ENCODE results near the gene PDZD4.

The PDZD4 gene

GRCh38 chrX:153784325-153784967, 45.9 kb downstream of the PDZD4 start:
- TF ChIP-seq, protein P1, sequence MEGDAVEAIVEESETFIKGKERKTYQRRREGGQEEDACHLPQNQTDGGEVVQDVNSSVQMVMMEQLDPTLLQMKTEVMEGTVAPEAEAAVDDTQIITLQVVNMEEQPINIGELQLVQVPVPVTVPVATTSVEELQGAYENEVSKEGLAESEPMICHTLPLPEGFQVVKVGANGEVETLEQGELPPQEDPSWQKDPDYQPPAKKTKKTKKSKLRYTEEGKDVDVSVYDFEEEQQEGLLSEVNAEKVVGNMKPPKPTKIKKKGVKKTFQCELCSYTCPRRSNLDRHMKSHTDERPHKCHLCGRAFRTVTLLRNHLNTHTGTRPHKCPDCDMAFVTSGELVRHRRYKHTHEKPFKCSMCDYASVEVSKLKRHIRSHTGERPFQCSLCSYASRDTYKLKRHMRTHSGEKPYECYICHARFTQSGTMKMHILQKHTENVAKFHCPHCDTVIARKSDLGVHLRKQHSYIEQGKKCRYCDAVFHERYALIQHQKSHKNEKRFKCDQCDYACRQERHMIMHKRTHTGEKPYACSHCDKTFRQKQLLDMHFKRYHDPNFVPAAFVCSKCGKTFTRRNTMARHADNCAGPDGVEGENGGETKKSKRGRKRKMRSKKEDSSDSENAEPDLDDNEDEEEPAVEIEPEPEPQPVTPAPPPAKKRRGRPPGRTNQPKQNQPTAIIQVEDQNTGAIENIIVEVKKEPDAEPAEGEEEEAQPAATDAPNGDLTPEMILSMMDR (IDR thresholded peaks at IDR 0.05), result no peak

DNA sequence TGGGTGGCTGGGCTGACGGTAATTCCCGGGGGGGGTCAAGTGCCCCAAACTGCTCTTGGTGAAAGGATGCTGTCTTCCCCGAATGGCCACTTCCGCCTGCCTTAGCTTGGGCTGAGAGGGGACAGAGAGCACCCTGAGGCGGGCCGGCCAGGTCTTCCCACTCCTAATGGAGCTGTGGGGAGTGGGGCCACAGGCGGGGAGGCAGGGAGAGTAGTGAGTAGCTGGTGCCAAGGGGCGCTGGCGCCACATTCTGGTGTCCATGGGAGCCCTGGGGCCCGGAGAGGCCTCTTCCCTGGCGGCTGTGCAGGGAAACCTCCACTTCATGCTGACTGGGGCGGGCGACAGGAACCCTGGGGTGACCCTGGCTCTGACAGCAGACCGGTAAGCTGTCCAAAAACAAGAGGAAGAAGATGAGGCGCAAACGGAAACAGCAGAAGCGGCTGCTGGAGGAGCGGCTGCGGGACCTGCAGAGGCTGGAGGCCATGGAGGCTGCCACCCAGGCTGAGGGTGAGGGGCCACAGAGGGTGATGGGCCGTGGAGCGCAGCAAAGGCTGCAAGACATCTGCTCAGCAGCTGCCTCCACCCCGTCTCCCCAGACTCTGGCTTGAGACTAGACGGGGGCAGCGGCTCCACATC, 46.8 kb downstream of the PDZD4 start:
- Histone ChIP-seq H3K27me3 (peaks cover 36% of the 10 kb centered on the region), H3K4me1 (ENCODE audit: control insufficient read depth in 1 of 2, insufficient read depth in 1 of 2, low read depth in 1 of 2, low read length in 1 of 2) (no peaks in the 10 kb centered on the region), H3K4me3 (ENCODE audit: low read depth in 1 of 2, low read length in 1 of 2) (no peak overlapping the region), H3K9me3 (no peaks in the 10 kb centered on the region), H3K36me3 (peaks cover 53% of the 10 kb centered on the region), H3K27ac (no peak overlapping the region)
- TF ChIP-seq, protein P1 (IDR thresholded peaks at IDR 0.05), result no peak

More at GRCh38 chrX:153784325-153784967, 45.9 kb downstream of the PDZD4 start:
- Histone ChIP-seq H3K9me3 (no peaks in the 10 kb centered on the region), H3K4me3 (ENCODE audit: low read depth in 1 of 2, low read length in 1 of 2) (no peak overlapping the region), H3K36me3 (peaks cover 61% of the 10 kb centered on the region), H3K27me3 (peaks cover 27% of the 10 kb centered on the region), H3K27ac (no peak overlapping the region), H3K4me1 (ENCODE audit: control insufficient read depth in 1 of 2, insufficient read depth in 1 of 2, low read depth in 1 of 2, low read length in 1 of 2) (no peaks in the 10 kb centered on the region)

DNA sequence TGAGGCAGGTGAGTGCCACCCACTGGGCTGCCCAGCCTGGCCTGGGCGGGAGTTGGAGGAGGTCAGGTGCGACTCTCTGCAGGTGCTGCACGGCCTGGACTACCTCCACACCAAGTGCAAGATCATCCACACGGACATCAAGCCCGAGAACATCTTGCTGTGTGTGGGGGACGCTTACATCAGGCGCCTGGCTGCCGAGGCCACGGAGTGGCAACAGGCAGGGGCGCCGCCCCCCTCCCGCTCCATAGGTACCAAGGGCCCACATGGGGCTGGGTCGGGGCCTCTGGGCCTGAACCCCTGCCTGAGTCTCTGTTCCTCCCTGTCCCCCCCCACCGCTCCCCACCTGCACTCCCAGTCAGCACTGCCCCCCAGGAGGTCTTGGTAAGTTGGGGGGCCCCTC, 47.5 kb downstream of the PDZD4 start:
- Histone ChIP-seq H3K27ac (no peak overlapping the region), H3K9me3 (no peaks in the 10 kb centered on the region), H3K4me3 (ENCODE audit: low read depth in 1 of 2, low read length in 1 of 2) (no peak overlapping the region), H3K36me3 (peaks cover 47% of the 10 kb centered on the region), H3K4me1 (ENCODE audit: control insufficient read depth in 1 of 2, insufficient read depth in 1 of 2, low read depth in 1 of 2, low read length in 1 of 2) (no peaks in the 10 kb centered on the region), H3K27me3 (peaks cover 36% of the 10 kb centered on the region)
- TF ChIP-seq, protein P1 (IDR thresholded peaks at IDR 0.05), result no peak

GRCh38 chrX:153782313-153782712, 48.0 kb downstream of the PDZD4 start:
- TF ChIP-seq, protein P1 (IDR thresholded peaks at IDR 0.05), result no peak
- Histone ChIP-seq H3K4me3 (ENCODE audit: low read depth in 1 of 2, low read length in 1 of 2) (no peak overlapping the region), H3K27me3 (peaks cover 36% of the 10 kb centered on the region)

GRCh38 chrX:153781428-153782047, 48.8 kb downstream of the PDZD4 start:
- Histone ChIP-seq H3K27ac (no peak overlapping the region), H3K4me3 (ENCODE audit: low read depth in 1 of 2, low read length in 1 of 2) (no peak overlapping the region), H3K36me3 (peaks cover 34% of the 10 kb centered on the region), H3K9me3 (no peaks in the 10 kb centered on the region), H3K4me1 (ENCODE audit: control insufficient read depth in 1 of 2, insufficient read depth in 1 of 2, low read depth in 1 of 2, low read length in 1 of 2) (no peaks in the 10 kb centered on the region), H3K27me3 (peaks cover 36% of the 10 kb centered on the region)
- TF ChIP-seq, protein P1 (IDR thresholded peaks at IDR 0.05), result no peak

More at GRCh38 chrX:153782313-153782712, 48.0 kb downstream of the PDZD4 start:
- Histone ChIP-seq H3K36me3 (peaks cover 42% of the 10 kb centered on the region), H3K4me1 (ENCODE audit: control insufficient read depth in 1 of 2, insufficient read depth in 1 of 2, low read depth in 1 of 2, low read length in 1 of 2) (no peaks in the 10 kb centered on the region), H3K27ac (no peak overlapping the region), H3K9me3 (no peaks in the 10 kb centered on the region)

Measured in neutrophil (primary cell).